Effector CD8-positive, alpha-beta T cell (primary cell): ENCODE measurements around the gene PINLYP.
"Not testable (repeated sequence)": the region's sequence is repeated elsewhere in the genome, so short reads cannot be mapped to it uniquely, and the experiment has no call there.

Source experiments
- DNase-seq: peaks from one replicate; lab custom pipeline; 2025; lab: John Stamatoyannopoulos, UW
- total RNA-seq, 4 experiments: gene quantifications; one replicate each; lab custom pipeline; 2026; lab: John Stamatoyannopoulos, UW

The PINLYP gene
- 0.10 to 1.6 (median 0.60) reads per million in 4 experiments for total RNA-seq

GRCh38 chr19:43575156-43575950 lies at the start of gene PINLYP, which contains the start of gene XRCC1:
TSS of gene PINLYP (plus strand) at chr19:43575801. CDS start at chr19:43577192, 1,391 bp downstream.
TSS of gene XRCC1 (minus strand) at chr19:43575527. CDS start at chr19:43575458, 69 bp downstream.
- DNase-seq: peak; percentile 92

GRCh38 chr19:43525836-43526771 lies 49.5 kb upstream of the PINLYP start:
- no peak for DNase-seq

GRCh38 chr19:43526884-43527859 lies 48.4 kb upstream of the PINLYP start, which contains the start of gene ETHE1:
TSS of gene ETHE1 (minus strand) at chr19:43527201. CDS start at chr19:43527177, 24 bp downstream.
- peak; percentile 60 for DNase-seq

GRCh38 chr19:43527860-43528622 lies 47.6 kb upstream of the PINLYP start:
- DNase-seq: no peak

- peak; percentile 51 for DNase-seq
Observed at GRCh38 chr19:43532571-43532961, 43.0 kb upstream of the PINLYP start.

- DNase-seq: peak; percentile 64
Observed at GRCh38 chr19:43532962-43533545, 42.5 kb upstream of the PINLYP start, which contains the start of gene ZNF575. TSS of gene ZNF575 (plus strand) at chr19:43533188. CDS start at chr19:43534423, 1,235 bp downstream.

- peak; percentile 95 for DNase-seq
Observed at GRCh38 chr19:43533546-43534304, 41.9 kb upstream of the PINLYP start.

GRCh38 chr19:43534305-43534815 lies 41.2 kb upstream of the PINLYP start:
- DNase-seq: no peak

- peak; percentile 15 for DNase-seq
Observed at GRCh38 chr19:43534816-43535761, 40.5 kb upstream of the PINLYP start.

- DNase-seq: no peak
Observed at GRCh38 chr19:43538922-43539321, 36.7 kb upstream of the PINLYP start.

- no peak for DNase-seq
Observed at GRCh38 chr19:43540381-43540780, 35.2 kb upstream of the PINLYP start.

- DNase-seq: no peak
Observed at GRCh38 chr19:43541920-43542650, 33.5 kb upstream of the PINLYP start.

GRCh38 chr19:43544077-43544476 lies 31.5 kb upstream of the PINLYP start:
- no peak for DNase-seq

GRCh38 chr19:43545276-43545675 lies 30.3 kb upstream of the PINLYP start:
- no peak for DNase-seq

- DNase-seq: no peak
Observed at GRCh38 chr19:43545981-43546380, 29.6 kb upstream of the PINLYP start.

- DNase-seq: no peak
Observed at GRCh38 chr19:43546581-43546980, 29.0 kb upstream of the PINLYP start.

- not testable (repeated sequence) for DNase-seq
Observed at GRCh38 chr19:43547926-43548325, 27.7 kb upstream of the PINLYP start.
